Retinal pigment epithelial cell (primary cell): Measurements from ENCODE around the gene HOXB2.

Source experiments
- DNase-seq: peaks from one replicate; pipeline ENCODE4 v3.0.0-alpha.2; 2010; ENCODE audit warnings: low read depth
- H3K4me3 ChIP-seq: 2 replicates; pipeline ENCODE4 v1.5.1; 2011; ENCODE audit warnings: mild to moderate bottlenecking, low read length, control low read depth, moderate library complexity
- CTCF ChIP-seq: conservative IDR thresholded peaks from 2 replicates; pipeline ENCODE4 v1.5.1; 2011; ENCODE audit warnings: low read depth, low read length, control low read depth, inconsistent platforms

HOXB2 gene

GRCh38 chr17:48559122-48559839, 14.4 kb upstream of the HOXB2 start:
- TF ChIP-seq CTCF = no peak
- H3K4me3 ChIP-seq = no peak overlapping the region
- no peak for DNase-seq

- no peak for TF ChIP-seq CTCF
These were observed 13.9 kb upstream of the HOXB2 start for GRCh38 chr17:48558831-48559121.

GRCh38 chr17:48558057-48558830, 13.3 kb upstream of the HOXB2 start:
- H3K4me3 ChIP-seq = no peak overlapping the region
- no peak for DNase-seq
- no peak for TF ChIP-seq CTCF

More at GRCh38 chr17:48558831-48559121, 13.9 kb upstream of the HOXB2 start:
- no peak overlapping the region for H3K4me3 ChIP-seq
- no peak for DNase-seq

- DNase-seq = no peak
- no peak overlapping the region for H3K4me3 ChIP-seq
- no peak for TF ChIP-seq CTCF
These were observed 11.9 kb upstream of the HOXB2 start for GRCh38 chr17:48556576-48557401.

- TF ChIP-seq CTCF = no peak
- no peak overlapping the region for H3K4me3 ChIP-seq
- no peak for DNase-seq
These were observed 11.3 kb upstream of the HOXB2 start for GRCh38 chr17:48556229-48556575.

GRCh38 chr17:48555258-48556228, 10.6 kb upstream of the HOXB2 start:
- no peak overlapping the region for H3K4me3 ChIP-seq
- peak; percentile 13 for DNase-seq
- TF ChIP-seq CTCF = no peak
